IMR-90 (cell line): ENCODE results near the gene KCNJ10. TPM values are rescaled to one million over a fixed set of nuclear protein-coding genes. Genes with fewer than 3 reads are reported as not detected.

Source experiments
- SMC3 ChIP-seq: fragments of 150-350 bp; IDR thresholded peaks from 2 replicates; pipeline ENCODE4 v1.6.1; 2016; ENCODE audit warnings: low read depth, mild to moderate bottlenecking, antibody characterized with exemption, low read length, moderate library complexity
- polyA plus RNA-seq, 3 experiments: library from polyadenylated mRNA; depleted of rRNA; stranded (reverse); fragments of >200 nt; gene quantifications; 2 replicates each; pipeline ENCODE4 v1.2.3, GENCODE V29; 2012; ENCODE audit warnings: low replicate concordance in 1 of 3
- total RNA-seq: library from RNA; depleted of rRNA; stranded (reverse); fragments of >200 nt; gene quantifications from 2 replicates; pipeline ENCODE4 v1.2.3, GENCODE V29; 2012
- TF ChIP-seq, protein P1 (sequence below): fragments of 150-350 bp; IDR thresholded peaks from 2 replicates; pipeline ENCODE4 v1.6.1; 2017; ENCODE audit warnings: mild to moderate bottlenecking, antibody characterized with exemption, low read length, low read depth

The KCNJ10 gene
- total and polyA plus RNA-seq, 2 of the 4 experiments (the other 2 are of a cell fraction) = not detected

DNA sequence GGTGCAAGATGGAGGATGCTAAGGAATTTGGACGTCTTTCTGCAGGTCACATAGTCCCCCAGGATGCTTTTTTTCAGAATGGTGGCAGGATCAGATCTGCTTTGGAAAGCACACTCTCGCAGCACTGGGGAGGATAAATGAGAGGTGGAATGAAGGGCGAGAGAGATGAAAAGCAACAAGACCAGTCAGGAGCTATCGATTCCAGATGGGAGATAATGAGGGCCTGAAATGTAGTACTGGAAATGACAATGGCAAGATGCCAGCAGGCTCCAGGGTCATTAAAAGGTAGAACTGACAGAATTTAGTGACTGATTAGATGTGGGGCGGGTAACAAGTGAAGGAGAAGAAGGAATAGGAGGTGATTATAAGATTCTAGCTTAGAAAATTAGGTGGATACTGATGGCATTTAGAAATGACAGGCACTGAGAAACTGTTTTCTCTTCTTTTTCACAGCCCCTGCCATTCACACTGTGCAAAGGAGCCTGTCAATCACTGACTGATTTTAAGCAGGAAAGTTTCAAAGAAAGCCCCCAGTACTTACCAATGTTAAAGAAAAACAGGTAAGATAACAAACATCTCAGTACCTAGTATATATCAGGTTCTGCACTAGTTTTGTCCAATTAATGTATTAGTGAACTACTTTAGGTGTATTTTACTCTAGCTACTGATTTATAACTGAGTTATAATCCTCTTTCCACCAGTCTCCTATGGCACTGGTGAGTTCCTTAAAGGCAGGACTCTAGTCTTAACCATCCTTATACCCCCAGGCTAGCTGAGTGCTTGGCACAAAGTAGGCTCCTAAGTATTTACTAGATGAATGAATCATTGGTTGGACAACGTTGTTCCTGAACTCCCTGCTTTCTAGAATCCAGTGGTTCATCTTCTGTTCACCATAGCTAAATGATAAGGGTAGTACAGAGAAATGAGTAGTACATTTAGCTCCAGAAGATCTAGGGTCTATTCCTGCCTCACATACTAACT is 47.3 kb downstream of the KCNJ10 start (continued):
- TF ChIP-seq, protein P1, sequence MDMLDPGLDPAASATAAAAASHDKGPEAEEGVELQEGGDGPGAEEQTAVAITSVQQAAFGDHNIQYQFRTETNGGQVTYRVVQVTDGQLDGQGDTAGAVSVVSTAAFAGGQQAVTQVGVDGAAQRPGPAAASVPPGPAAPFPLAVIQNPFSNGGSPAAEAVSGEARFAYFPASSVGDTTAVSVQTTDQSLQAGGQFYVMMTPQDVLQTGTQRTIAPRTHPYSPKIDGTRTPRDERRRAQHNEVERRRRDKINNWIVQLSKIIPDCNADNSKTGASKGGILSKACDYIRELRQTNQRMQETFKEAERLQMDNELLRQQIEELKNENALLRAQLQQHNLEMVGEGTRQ = no peak
- TF ChIP-seq SMC3 = no peak
